Neuronal stem cell (in vitro differentiated cells): Measurements from ENCODE around the gene PI4KA.

ENCODE experiments used
- DNase-seq: peaks from one replicate; pipeline ENCODE4 v3.0.0-alpha.2; 2013; ENCODE audit warnings: low spot score
- H2AFZ ChIP-seq: one replicate; pipeline ENCODE4 v1.6.1; 2013; ENCODE audit warnings: mild to moderate bottlenecking, low read length, inconsistent platforms
- H2AK5ac ChIP-seq: 2 replicates; pipeline ENCODE4 v1.6.1; 2013; ENCODE audit warnings: low read depth, mild to moderate bottlenecking, inconsistent platforms, low read length, moderate library complexity, mixed read lengths
- H2BK120ac ChIP-seq: 2 replicates; pipeline ENCODE4 v1.6.1; 2013; ENCODE audit warnings: low read depth, mild to moderate bottlenecking, inconsistent platforms, low read length, moderate library complexity, mixed read lengths
- H2BK12ac ChIP-seq: one replicate; pipeline ENCODE4 v1.6.1; 2013; ENCODE audit warnings: low read length, inconsistent platforms
- H2BK15ac ChIP-seq: 2 replicates; pipeline ENCODE4 v1.6.1; 2013; ENCODE audit warnings: mild to moderate bottlenecking, low read length, inconsistent platforms, mixed read lengths
- H2BK5ac ChIP-seq: one replicate; pipeline ENCODE4 v1.6.1; 2013; ENCODE audit warnings: inconsistent platforms, mild to moderate bottlenecking, low read length, moderate library complexity
- H3K14ac ChIP-seq: one replicate; pipeline ENCODE4 v1.6.1; 2013; ENCODE audit warnings: low read length, inconsistent platforms
- H3K18ac ChIP-seq: 2 replicates; pipeline ENCODE4 v1.6.1; 2013; ENCODE audit warnings: low read length, inconsistent platforms
- H3K23ac ChIP-seq: 2 replicates; pipeline ENCODE4 v1.6.1; 2013; ENCODE audit warnings: low read depth, mild to moderate bottlenecking, mixed read lengths, low read length, inconsistent platforms; ENCODE audit not compliant: poor library complexity
- H3K27ac ChIP-seq: replicated peaks from 3 replicates; pipeline ENCODE4 v1.5.1; 2013; ENCODE audit warnings: low read length, inconsistent platforms
- H3K27me3 ChIP-seq, 3 experiments: 2 replicates each; pipeline ENCODE4 v1.6.1; 2013; ENCODE audit warnings: low read length in 3 of 3, mild to moderate bottlenecking in 2 of 3, inconsistent platforms in 1 of 3, low read depth in 1 of 3, mixed read lengths in 1 of 3, moderate library complexity in 1 of 3; ENCODE audit not compliant: control insufficient read depth in 3 of 3, insufficient read depth in 3 of 3
- H3K36me3 ChIP-seq, 2 donors: replicated peaks in 1 of 2; 2 replicates each; pipeline ENCODE4 v1.6.1; 2013; ENCODE audit warnings: low read length in 2 of 2; ENCODE audit not compliant: control insufficient read depth in 2 of 2, insufficient read depth in 2 of 2
- H3K4ac ChIP-seq: 2 replicates; pipeline ENCODE4 v1.6.1; 2013; ENCODE audit warnings: inconsistent platforms, mild to moderate bottlenecking, low read length, moderate library complexity
- H3K4me1 ChIP-seq, 2 donors: 1 replicate in 1 of 2; 2 replicates in 1 of 2; pipeline ENCODE4 v1.6.1; 2013; ENCODE audit warnings: low read length in 2 of 2, low read depth in 1 of 2; ENCODE audit not compliant: control insufficient read depth in 2 of 2, insufficient read depth in 1 of 2
- H3K4me2 ChIP-seq: one replicate; pipeline ENCODE4 v1.6.1; 2013; ENCODE audit warnings: mild to moderate bottlenecking, low read length, inconsistent platforms; ENCODE audit not compliant: insufficient read depth, poor library complexity, severe bottlenecking
- H3K4me3 ChIP-seq, 2 donors: 2 replicates each; pipeline ENCODE4 v1.5.1; 2013; ENCODE audit warnings: low read length in 2 of 2, mild to moderate bottlenecking in 2 of 2, inconsistent platforms in 1 of 2, moderate library complexity in 1 of 2
- H3K79me1 ChIP-seq: one replicate; pipeline ENCODE4 v1.6.1; 2013; ENCODE audit warnings: low read depth, mild to moderate bottlenecking, inconsistent platforms, low read length, moderate library complexity
- H3K9ac ChIP-seq: one replicate; pipeline ENCODE4 v1.6.1; 2013; ENCODE audit warnings: mild to moderate bottlenecking, low read depth, low read length, inconsistent platforms; ENCODE audit not compliant: poor library complexity
- H3K9me3 ChIP-seq, 2 donors: replicated peaks in 1 of 2; 2 replicates each; pipeline versions ENCODE3 to v1.6.1; 2013; ENCODE audit warnings: low read length in 2 of 2, mild to moderate bottlenecking in 2 of 2, inconsistent platforms in 1 of 2, low read depth in 1 of 2, mixed read lengths in 1 of 2, moderate library complexity in 1 of 2; ENCODE audit not compliant: control insufficient read depth in 2 of 2, insufficient read depth in 1 of 2
- H4K8ac ChIP-seq: one replicate; pipeline ENCODE4 v1.6.1; 2013; ENCODE audit warnings: low read depth, mild to moderate bottlenecking, inconsistent platforms, low read length, moderate library complexity
- H4K91ac ChIP-seq: one replicate; pipeline ENCODE4 v1.6.1; 2013; ENCODE audit warnings: low read length, low read depth, mild to moderate bottlenecking, inconsistent platforms; ENCODE audit not compliant: poor library complexity
- WGBS, 2 donors: extraction: QIAGEN DNeasy Blood & Tissue Kit; methylation state at CpG; one replicate each; pipeline ENCODE4 v1.1.7; 2013; ENCODE audit warnings: missing lambda C conversion rate in 2 of 2, mixed read lengths in 1 of 2; ENCODE audit not compliant: insufficient read length in 2 of 2, insufficient replicate concordance in 1 of 2; ENCODE audit errors: extremely low coverage in 2 of 2; 5-methylcytosine and 5-hydroxymethylcytosine counted together

Gene PI4KA

DNA sequence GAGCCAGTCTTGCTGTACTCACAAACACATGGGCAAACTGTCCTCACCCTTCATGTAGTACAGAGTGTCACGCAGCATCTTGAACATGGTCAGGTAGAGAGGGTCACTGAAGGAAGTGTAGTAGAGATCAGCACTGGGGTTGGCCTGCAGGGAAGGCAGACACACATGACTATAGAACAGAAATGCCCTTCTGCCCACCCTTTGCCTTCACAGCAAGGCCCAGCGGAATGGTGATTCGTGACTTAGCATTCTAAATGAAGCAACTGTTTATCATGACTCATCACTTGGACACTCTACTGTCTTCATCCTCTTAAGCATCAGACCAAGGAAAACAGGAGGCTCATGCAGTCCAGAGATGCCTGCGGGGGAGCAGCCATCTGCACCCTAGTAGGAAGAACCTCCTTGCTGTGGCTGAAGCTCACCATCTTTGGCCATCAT lies 51.3 kb downstream of the PI4KA start:
- H3K14ac ChIP-seq: no peak overlapping the region
- no peak for DNase-seq
- H3K27ac ChIP-seq: no peak overlapping the region
- H3K18ac ChIP-seq: no peak overlapping the region
- no peaks in the 10 kb centered on the region for H3K27me3 ChIP-seq
- no peaks in the 10 kb centered on the region for H3K9me3 ChIP-seq
- WGBS, 2 donors: no CpG with 5 or more reads among the region's 4 CpGs
- H2BK120ac ChIP-seq: no peak overlapping the region
- H2BK5ac ChIP-seq: no peak overlapping the region
- no peak overlapping the region for H3K9ac ChIP-seq
- no peak overlapping the region for H4K91ac ChIP-seq
- no peak overlapping the region for H2AFZ ChIP-seq
- H2BK15ac ChIP-seq: no peak overlapping the region
- peaks cover 31 to 90% of the 10 kb centered on the region in 2 donors for H3K36me3 ChIP-seq
- H3K4me3 ChIP-seq: no peak overlapping the region
- H2AK5ac ChIP-seq: no peak overlapping the region
- H3K79me1 ChIP-seq: peaks cover 2% of the 10 kb centered on the region
- no peak overlapping the region for H4K8ac ChIP-seq
- no peak overlapping the region for H2BK12ac ChIP-seq
- peak overlapping the region; percentile 34 for H3K23ac ChIP-seq
- H3K4me2 ChIP-seq: no peak overlapping the region
- H3K4me1 ChIP-seq: no peaks in the 10 kb centered on the region
- H3K4ac ChIP-seq: no peak overlapping the region

DNA sequence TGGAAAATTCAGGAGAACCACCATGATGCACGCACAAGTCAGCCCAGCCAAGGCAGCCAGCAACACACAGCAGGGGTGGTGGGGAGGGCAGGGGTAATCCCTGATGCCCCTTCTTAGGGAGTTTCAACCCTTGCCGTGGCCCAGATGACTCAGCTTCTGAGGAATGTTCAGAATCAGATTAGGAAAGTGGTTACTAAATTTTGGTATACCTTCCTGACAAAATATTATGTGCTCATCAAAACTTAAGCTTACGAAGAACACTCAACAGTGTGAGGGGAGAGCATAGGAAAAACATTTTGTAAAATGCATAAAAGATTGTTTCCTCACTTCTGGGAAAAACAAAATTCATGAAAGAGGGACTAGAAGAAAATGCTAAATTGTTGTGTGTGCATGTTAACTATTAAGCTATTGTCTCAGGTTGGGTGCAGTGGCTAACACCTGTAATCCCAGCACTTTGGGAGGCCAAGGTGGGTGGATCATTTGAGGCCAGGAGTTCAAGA lies 52.6 kb downstream of the PI4KA start:
- Histone ChIP-seq H2BK15ac (no peak overlapping the region), H3K79me1 (peaks cover 2% of the 10 kb centered on the region), H2BK12ac (no peak overlapping the region), H2AFZ (no peak overlapping the region), H3K36me3 (peaks cover 31 to 91% of the 10 kb centered on the region in 2 donors), H2BK120ac (no peak overlapping the region), H4K8ac (no peak overlapping the region), H3K27me3 (no peaks in the 10 kb centered on the region), H3K9me3 (no peaks in the 10 kb centered on the region), H3K27ac (no peak overlapping the region), H3K4me1 (no peaks in the 10 kb centered on the region), H2BK5ac (no peak overlapping the region), H3K4me3 (no peak overlapping the region), H2AK5ac (no peak overlapping the region), H3K9ac (no peak overlapping the region), H3K23ac (no peak overlapping the region), H3K4ac (no peak overlapping the region), H3K4me2 (no peak overlapping the region), H4K91ac (no peak overlapping the region), H3K14ac (no peak overlapping the region), H3K18ac (no peak overlapping the region)
- DNase-seq: no peak
- no CpG with 5 or more reads among the region's 3 CpGs for WGBS, 2 donors

DNA sequence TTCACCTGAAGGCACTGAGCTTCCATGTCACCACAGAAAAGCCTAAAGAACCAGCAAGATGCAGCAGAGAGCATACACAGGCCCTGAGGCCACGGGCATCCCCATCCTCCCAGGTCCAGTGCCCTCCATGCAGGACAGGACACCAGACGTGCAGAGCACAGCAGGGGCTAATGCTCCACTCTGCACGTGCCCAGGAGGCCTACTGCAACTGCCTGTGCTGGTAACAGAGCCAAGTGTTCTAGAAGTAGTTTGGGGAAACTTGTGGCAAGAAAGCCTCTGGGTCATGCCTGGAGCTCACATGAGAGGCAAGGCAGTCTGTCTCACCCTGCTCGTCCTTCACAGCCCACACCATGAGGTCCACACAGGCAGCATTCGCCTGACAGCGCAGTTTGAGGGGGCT lies 54.0 kb downstream of the PI4KA start:
- no peak overlapping the region for H3K27ac ChIP-seq
- no CpG with 5 or more reads among the region's 6 CpGs for WGBS, 2 donors
- no peaks in the 10 kb centered on the region for H3K27me3 ChIP-seq

DNA sequence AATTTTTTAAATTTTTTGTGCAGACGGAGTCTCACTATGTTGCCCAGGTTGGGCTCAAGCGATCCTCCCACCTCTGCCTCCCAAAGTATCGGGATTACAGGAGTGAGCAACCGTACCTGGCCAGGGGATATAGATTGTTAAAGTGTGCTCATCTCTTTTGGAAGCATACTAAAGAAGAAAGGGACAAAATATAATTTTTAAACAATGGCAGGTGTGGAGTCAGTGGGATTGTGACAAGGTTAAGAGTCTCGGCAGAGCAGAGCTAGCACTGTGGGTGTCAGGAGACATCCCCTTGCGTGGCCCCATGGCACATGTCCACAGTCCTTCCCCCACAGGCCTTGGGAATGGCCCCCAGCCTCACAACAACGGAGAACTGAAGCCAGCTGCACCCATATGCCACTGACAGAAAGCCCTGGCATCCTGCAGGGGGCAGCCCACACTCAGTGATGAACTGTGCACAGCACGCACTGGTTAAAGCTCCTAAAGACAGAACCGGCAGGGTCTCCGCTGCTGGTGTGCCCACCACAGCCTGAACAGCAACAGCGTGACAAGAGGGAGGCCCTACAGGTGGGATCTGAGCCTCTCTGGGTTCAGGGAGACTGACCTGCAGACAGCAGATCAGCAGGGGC lies 54.8 kb downstream of the PI4KA start:
- peak overlapping the region in 1 of 2 donors; percentile 32 for H3K4me3 ChIP-seq
- no peak overlapping the region for H3K4me2 ChIP-seq
- H2AK5ac ChIP-seq: no peak overlapping the region
- H3K27me3 ChIP-seq: no peaks in the 10 kb centered on the region
- no peaks in the 10 kb centered on the region for H3K9me3 ChIP-seq
- H2BK120ac ChIP-seq: no peak overlapping the region
- H3K9ac ChIP-seq: no peak overlapping the region
- DNase-seq: peak; percentile 20
- no peaks in the 10 kb centered on the region for H3K4me1 ChIP-seq
- no peak overlapping the region for H2BK5ac ChIP-seq
- H3K4ac ChIP-seq: no peak overlapping the region
- H2BK12ac ChIP-seq: no peak overlapping the region
- H4K91ac ChIP-seq: no peak overlapping the region
- H2AFZ ChIP-seq: no peak overlapping the region
- peaks cover 2% of the 10 kb centered on the region for H3K79me1 ChIP-seq
- peaks cover 32 to 86% of the 10 kb centered on the region in 2 donors for H3K36me3 ChIP-seq
- no peak overlapping the region for H3K27ac ChIP-seq
- no CpG with 5 or more reads among the region's 11 CpGs for WGBS, 2 donors
- H3K23ac ChIP-seq: peak overlapping the region; percentile 86
- H4K8ac ChIP-seq: no peak overlapping the region
- no peak overlapping the region for H3K14ac ChIP-seq
- no peak overlapping the region for H2BK15ac ChIP-seq
- H3K18ac ChIP-seq: no peak overlapping the region

More for the DNA sequence above, 54.0 kb downstream of the PI4KA start:
- no peak overlapping the region for H2BK15ac ChIP-seq
- H3K4me3 ChIP-seq: no peak overlapping the region
- H2BK5ac ChIP-seq: no peak overlapping the region
- H3K79me1 ChIP-seq: peaks cover 2% of the 10 kb centered on the region
- no peak for DNase-seq
- H2BK120ac ChIP-seq: no peak overlapping the region
- no peak overlapping the region for H2BK12ac ChIP-seq
- H3K23ac ChIP-seq: no peak overlapping the region
- H3K4me2 ChIP-seq: no peak overlapping the region
- H3K18ac ChIP-seq: no peak overlapping the region
- no peaks in the 10 kb centered on the region for H3K4me1 ChIP-seq
- no peak overlapping the region for H3K4ac ChIP-seq
- H4K8ac ChIP-seq: no peak overlapping the region
- H2AFZ ChIP-seq: no peak overlapping the region
- no peaks in the 10 kb centered on the region for H3K9me3 ChIP-seq
- H2AK5ac ChIP-seq: no peak overlapping the region
- no peak overlapping the region for H4K91ac ChIP-seq
- peaks cover 26 to 86% of the 10 kb centered on the region in 2 donors for H3K36me3 ChIP-seq
- no peak overlapping the region for H3K14ac ChIP-seq
- H3K9ac ChIP-seq: no peak overlapping the region
